Progenitor cell of endocrine pancreas (in vitro differentiated cells): ENCODE measurements around the gene PPP2R2B. TPM values are rescaled to one million over a fixed set of nuclear protein-coding genes. Genes with fewer than 3 reads are reported as not detected.
"Not testable (repeated sequence)": the region's sequence is repeated elsewhere in the genome, so short reads cannot be mapped to it uniquely, and the experiment has no call there.

Experiments used
- DNase-seq: peaks from one replicate; pipeline ENCODE4 v3.0.0; 2021; ENCODE audit warnings: low spot score; ENCODE audit not compliant: unreplicated experiment
- H3K27ac Mint-ChIP-seq: 2 replicates; pipeline ENCODE4 v1.8.0; 2021; ENCODE audit warnings: mild to moderate bottlenecking, moderate library complexity, mixed read lengths
- H3K27me3 Mint-ChIP-seq: 2 replicates; pipeline ENCODE4 v1.8.0; 2021; ENCODE audit warnings: mixed read lengths
- H3K36me3 Mint-ChIP-seq: 2 replicates; pipeline ENCODE4 v1.8.0; 2022; ENCODE audit warnings: mixed read lengths; ENCODE audit not compliant: insufficient read depth
- H3K4me1 Mint-ChIP-seq: 2 replicates; pipeline ENCODE4 v1.8.0; 2021; ENCODE audit warnings: low read depth, mixed read lengths
- H3K4me3 Mint-ChIP-seq: 2 replicates; pipeline ENCODE4 v1.8.0; 2021; ENCODE audit warnings: low read depth, mild to moderate bottlenecking, moderate library complexity, mixed read lengths
- H3K9me3 Mint-ChIP-seq: 2 replicates; pipeline ENCODE4 v1.8.0; 2021; ENCODE audit warnings: low read depth, mixed read lengths
- total RNA-seq: library from RNA; stranded (reverse); gene quantifications from 2 replicates; pipeline ENCODE4 v1.2.1, GENCODE V29; 2021
- TF ChIP-seq, protein P1 (sequence below): fragments of 200-600 bp; sonication (generic); IDR thresholded peaks from one replicate; pipeline ENCODE4 v1.5.0; 2021; ENCODE audit warnings: antibody characterized with exemption, mild to moderate bottlenecking; ENCODE audit not compliant: unreplicated experiment

The PPP2R2B gene
- total RNA-seq, 1 donor from 2014 or later, result 1.8 TPM

DNA sequence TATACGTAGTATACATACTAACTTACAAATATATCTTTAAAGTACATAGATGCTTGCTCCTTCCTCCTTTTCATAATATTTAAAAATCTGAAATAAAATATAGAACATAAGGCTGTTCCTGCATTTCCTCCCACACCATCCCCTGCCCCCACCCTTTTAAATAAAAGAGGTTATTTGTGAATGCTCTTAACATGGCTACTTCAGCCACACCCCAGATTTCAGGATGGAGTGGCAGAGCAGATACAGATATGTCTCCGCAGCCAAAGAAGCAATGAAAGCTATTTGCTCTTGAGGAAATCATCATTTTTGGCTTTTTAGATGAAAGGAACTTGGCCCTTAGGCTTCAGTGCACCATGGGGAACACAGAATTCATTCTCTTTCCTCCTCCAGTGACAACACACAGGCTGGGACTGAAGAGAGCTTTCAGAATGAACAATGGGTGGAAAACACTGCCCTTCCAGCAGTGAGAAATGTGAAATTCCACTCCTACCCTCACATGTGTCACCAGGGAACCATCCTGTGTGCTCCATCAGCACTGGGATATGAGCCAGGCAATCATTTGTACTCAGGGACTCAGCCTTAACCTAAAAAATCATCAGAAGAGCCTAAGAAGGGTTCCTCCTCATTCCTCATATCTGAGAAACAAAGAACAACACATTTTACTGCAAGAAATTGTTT lies 134.3 kb downstream of the PPP2R2B start:
- Mint-ChIP-seq H3K4me3 (no peak overlapping the region), H3K27ac (no peak overlapping the region)

DNA sequence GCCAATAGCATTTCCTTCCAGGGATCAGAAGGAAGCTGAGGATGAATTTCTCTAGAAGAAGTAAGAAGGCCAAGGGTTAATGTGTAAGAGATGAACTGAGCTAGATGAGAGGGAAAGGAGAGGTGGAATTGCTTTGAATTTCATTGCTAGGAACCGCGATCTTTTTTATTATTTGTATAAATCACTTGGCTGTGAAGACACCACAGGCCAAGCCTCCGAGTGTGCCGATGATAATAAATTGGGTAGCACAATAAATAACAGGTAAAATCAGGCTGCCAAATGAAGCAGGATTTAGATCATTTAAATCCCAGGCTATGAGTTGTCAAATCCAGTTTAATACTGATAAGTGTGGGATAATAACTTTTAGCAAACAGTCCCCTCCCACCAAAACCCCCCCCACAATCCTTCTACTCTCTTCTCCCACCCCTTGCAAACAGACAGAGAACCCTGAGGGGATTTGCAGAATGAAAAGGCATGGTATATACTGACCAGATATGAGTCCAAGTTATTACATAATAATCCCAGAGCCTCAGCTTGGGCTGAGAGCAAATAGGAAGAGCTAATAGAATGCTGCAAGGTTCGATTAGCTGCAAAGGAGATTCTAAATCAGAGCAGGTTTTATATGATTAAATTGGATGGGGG lies 143.5 kb downstream of the PPP2R2B start:
- H3K27ac Mint-ChIP-seq, result no peak overlapping the region

More for the DNA sequence above, 134.3 kb downstream of the PPP2R2B start:
- TF ChIP-seq, protein P1, sequence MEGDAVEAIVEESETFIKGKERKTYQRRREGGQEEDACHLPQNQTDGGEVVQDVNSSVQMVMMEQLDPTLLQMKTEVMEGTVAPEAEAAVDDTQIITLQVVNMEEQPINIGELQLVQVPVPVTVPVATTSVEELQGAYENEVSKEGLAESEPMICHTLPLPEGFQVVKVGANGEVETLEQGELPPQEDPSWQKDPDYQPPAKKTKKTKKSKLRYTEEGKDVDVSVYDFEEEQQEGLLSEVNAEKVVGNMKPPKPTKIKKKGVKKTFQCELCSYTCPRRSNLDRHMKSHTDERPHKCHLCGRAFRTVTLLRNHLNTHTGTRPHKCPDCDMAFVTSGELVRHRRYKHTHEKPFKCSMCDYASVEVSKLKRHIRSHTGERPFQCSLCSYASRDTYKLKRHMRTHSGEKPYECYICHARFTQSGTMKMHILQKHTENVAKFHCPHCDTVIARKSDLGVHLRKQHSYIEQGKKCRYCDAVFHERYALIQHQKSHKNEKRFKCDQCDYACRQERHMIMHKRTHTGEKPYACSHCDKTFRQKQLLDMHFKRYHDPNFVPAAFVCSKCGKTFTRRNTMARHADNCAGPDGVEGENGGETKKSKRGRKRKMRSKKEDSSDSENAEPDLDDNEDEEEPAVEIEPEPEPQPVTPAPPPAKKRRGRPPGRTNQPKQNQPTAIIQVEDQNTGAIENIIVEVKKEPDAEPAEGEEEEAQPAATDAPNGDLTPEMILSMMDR, result no peak
- no peaks in the 10 kb centered on the region for H3K4me1 Mint-ChIP-seq
- no peak for DNase-seq
- H3K9me3 Mint-ChIP-seq, result peaks cover 4% of the 10 kb centered on the region
- no peaks in the 10 kb centered on the region for H3K36me3 Mint-ChIP-seq
- H3K27me3 Mint-ChIP-seq, result peaks cover 4% of the 10 kb centered on the region

DNA sequence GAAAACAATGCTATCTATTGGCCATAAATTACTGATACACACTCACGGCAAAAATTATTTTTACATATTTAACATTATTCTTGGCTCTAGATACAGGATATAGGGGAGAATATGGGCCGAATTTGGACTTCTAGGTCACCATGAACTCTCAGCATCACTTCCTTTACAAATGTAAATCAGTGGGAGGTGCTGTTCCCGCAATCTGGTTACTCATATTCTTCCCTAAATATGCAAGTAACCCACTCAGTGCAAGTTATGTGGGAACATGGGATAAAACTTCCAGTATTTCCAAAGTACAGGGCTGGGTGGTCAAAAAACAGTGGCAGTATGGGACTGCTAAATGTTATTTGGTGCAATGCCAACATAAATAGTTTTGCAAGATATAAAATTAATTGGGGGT lies 145.6 kb downstream of the PPP2R2B start:
- TF ChIP-seq, protein P1, result no peak
- H3K4me3 Mint-ChIP-seq, result no peak overlapping the region
- peaks cover 2% of the 10 kb centered on the region for H3K4me1 Mint-ChIP-seq
- DNase-seq, result no peak
- no peak overlapping the region for H3K27ac Mint-ChIP-seq
- peaks cover 18% of the 10 kb centered on the region for H3K9me3 Mint-ChIP-seq
- no peaks in the 10 kb centered on the region for H3K36me3 Mint-ChIP-seq
- H3K27me3 Mint-ChIP-seq, result no peaks in the 10 kb centered on the region

More for the DNA sequence above, 143.5 kb downstream of the PPP2R2B start:
- H3K36me3 Mint-ChIP-seq, result no peaks in the 10 kb centered on the region
- peaks cover 2% of the 10 kb centered on the region for H3K4me1 Mint-ChIP-seq
- DNase-seq, result no peak
- H3K4me3 Mint-ChIP-seq, result no peak overlapping the region
- peaks cover 4% of the 10 kb centered on the region for H3K27me3 Mint-ChIP-seq
- TF ChIP-seq, protein P1, result no peak
- H3K9me3 Mint-ChIP-seq, result peaks cover 8% of the 10 kb centered on the region

DNA sequence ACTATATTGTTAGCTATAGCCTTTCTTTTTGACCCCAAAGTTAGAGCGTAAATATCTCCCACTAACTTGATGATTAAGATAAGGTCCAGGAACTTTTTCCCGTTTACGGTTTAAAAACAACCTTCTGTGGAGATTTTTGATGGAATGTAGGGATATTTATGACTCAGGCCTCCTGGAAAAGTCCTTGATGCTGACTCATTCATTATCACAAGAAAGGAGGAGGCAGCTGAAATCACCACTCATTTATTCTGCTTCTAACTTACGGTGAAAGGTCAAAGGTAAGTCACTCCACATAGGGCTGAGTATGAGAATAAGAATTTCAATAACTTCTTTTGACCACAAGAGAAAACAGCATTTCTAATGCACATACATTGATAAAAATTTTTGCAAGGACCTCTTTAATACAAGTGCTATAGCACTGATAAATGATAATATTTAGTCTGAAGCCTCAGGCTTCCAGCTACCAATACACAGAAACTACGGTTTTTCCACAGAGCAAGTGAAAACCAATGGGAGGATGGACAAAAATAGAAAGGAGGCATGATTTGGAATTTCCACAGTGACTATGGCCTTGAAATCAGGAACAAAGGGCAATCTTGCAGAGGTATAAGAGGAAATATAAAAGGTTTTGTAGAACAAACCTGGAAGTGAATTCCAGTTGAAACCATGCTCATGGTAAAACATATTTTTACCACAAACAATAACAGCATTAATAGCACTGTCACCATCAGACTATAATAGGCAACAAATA lies 146.5 kb downstream of the PPP2R2B start:
- H3K4me1 Mint-ChIP-seq, result peaks cover 2% of the 10 kb centered on the region
- DNase-seq, result no peak
- no peak overlapping the region for H3K4me3 Mint-ChIP-seq
- peaks cover 18% of the 10 kb centered on the region for H3K9me3 Mint-ChIP-seq
- no peaks in the 10 kb centered on the region for H3K27me3 Mint-ChIP-seq
- H3K27ac Mint-ChIP-seq, result no peak overlapping the region
- H3K36me3 Mint-ChIP-seq, result no peaks in the 10 kb centered on the region
- TF ChIP-seq, protein P1, result no peak

DNA sequence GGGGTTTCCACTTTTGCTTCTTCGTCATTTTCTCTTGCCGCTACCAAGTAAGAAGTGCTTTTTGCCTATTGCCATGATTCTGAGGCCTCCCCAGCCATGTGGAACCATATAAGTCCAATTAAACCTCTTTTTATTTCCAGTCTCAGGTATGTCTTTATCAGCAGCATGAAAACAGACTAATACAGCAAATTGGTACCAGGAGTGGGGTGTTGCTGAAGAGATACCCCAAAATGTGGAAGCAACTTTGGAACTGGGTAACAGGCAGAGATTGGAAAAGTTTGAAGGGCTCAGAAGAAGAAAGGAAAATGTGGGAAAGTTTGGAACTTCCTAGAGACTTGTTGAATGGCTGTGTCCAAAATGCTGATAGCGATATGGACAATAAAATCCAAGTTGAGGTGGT lies 149.8 kb downstream of the PPP2R2B start:
- not testable (repeated sequence) for H3K27me3 Mint-ChIP-seq, H3K4me1 Mint-ChIP-seq, H3K36me3 Mint-ChIP-seq, H3K4me3 Mint-ChIP-seq, DNase-seq, H3K27ac Mint-ChIP-seq
- H3K9me3 Mint-ChIP-seq, result peaks cover 18% of the 10 kb centered on the region
